ENCODE results near the gene MBOAT7.

MBOAT7 gene

DNA sequence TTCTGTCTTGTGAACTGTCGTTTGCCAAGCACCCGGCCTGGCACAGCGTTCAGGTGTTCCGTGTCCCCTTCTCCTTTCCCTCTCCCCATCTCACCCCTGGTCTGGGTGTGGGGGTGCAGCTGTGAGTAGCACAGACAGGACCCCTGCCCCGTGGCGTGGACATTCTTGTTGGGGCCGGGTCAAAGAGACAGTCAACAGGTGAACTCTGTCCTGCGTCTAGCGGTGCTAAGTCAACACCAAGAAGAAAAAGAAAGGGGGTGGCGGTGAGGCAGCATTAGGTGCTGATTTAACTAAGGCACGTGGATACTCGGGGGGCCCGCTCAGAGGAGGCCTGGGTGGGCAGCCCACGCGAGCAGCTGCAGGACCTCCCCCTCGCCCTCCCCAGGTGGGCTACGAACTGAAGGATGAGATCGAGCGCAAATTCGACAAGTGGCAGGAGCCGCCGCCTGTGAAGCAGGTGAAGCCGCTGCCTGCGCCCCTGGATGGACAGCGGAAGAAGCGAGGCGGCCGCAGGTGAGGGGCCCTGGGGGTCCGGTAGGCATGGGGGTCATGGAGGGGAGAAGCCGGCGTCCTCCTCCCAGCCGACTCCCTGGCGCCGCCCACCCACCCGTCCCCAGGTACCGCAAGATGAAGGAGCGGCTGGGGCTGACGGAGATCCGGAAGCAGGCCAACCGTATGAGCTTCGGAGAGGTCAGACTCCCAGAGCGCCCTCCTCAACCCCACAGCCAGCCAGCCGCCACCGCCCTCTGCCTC is 61.5 kb downstream of the MBOAT7 start:
- no peak for DNase-seq (ENCODE audit: low spot score)
- Histone ChIP-seq H3K27ac (ENCODE audit: poor library complexity, severe bottlenecking) (no peak overlapping the region), H3K9me3 (ENCODE audit: severe bottlenecking) (no peaks in the 10 kb centered on the region), H3K4me3 (ENCODE audit: severe bottlenecking) (no peak overlapping the region), H3K27me3 (ENCODE audit: insufficient read depth, poor library complexity, severe bottlenecking) (no peaks in the 10 kb centered on the region), H3K4me1 (ENCODE audit: insufficient read depth, poor library complexity, severe bottlenecking) (no peaks in the 10 kb centered on the region), H3K36me3 (ENCODE audit: low read depth) (peaks cover 37% of the 10 kb centered on the region)
- no peak for ATAC-seq (ENCODE audit: low read depth)
- no peak for TF ChIP-seq CTCF (IDR thresholded peaks at IDR 0.05; ENCODE audit: poor library complexity, severe bottlenecking)

DNA sequence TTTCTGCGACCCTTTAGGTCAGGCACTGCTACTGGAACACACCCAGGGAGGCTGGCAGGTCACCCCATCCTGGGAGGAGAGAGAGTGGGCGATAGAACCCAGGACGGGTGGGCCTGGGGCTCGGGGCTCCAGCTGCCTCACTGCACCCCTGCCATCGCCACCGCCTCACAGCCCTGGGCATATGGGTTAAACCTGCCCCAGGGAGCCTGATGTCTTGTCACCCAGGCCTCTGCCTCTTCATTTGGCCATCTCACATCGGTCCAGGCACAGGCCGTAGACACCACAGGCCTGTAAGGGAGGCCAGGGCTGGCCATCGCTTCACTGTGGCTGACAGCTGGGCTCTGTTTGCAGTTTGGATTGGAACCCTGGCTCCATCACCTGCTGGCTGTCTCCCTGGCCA is 63.7 kb downstream of the MBOAT7 start:
- no peaks in the 10 kb centered on the region for H3K9me3 ChIP-seq (ENCODE audit: severe bottlenecking)
- no peak overlapping the region for H3K27ac ChIP-seq (ENCODE audit: poor library complexity, severe bottlenecking)
- peaks cover 54% of the 10 kb centered on the region for H3K36me3 ChIP-seq (ENCODE audit: low read depth)
- no peak overlapping the region for H3K4me3 ChIP-seq (ENCODE audit: severe bottlenecking)
- no peaks in the 10 kb centered on the region for H3K4me1 ChIP-seq (ENCODE audit: insufficient read depth, poor library complexity, severe bottlenecking)
- ATAC-seq (ENCODE audit: low read depth) (no peak), DNase-seq (ENCODE audit: low spot score) (no peak)
- no peaks in the 10 kb centered on the region for H3K27me3 ChIP-seq (ENCODE audit: insufficient read depth, poor library complexity, severe bottlenecking)
- no peak for TF ChIP-seq CTCF (IDR thresholded peaks at IDR 0.05; ENCODE audit: poor library complexity, severe bottlenecking)

DNA sequence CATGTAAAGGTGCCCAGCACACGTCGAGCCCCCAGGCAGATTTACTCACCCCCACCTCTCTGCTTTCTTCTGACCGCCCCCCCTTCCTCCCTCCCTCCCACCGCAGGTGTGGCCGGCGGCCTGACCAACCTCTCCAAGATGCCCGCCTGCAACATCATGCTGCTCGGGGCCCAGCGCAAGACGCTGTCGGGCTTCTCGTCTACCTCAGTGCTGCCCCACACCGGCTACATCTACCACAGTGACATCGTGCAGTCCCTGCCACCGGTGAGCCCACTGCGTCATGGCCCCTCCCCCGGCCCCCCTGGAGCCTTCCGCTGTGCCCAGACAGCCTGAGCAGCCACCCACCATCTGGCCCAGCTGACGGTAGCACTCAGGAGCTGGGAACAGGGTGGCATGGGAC is 65.0 kb downstream of the MBOAT7 start:
- no peak for DNase-seq (ENCODE audit: low spot score)
- H3K27ac ChIP-seq (ENCODE audit: poor library complexity, severe bottlenecking) = no peak overlapping the region
- no peak for ATAC-seq (ENCODE audit: low read depth)
- no peaks in the 10 kb centered on the region for H3K9me3 ChIP-seq (ENCODE audit: severe bottlenecking)
- peaks cover 63% of the 10 kb centered on the region for H3K36me3 ChIP-seq (ENCODE audit: low read depth)
- no peaks in the 10 kb centered on the region for H3K27me3 ChIP-seq (ENCODE audit: insufficient read depth, poor library complexity, severe bottlenecking)
- TF ChIP-seq CTCF (IDR thresholded peaks at IDR 0.05; ENCODE audit: poor library complexity, severe bottlenecking) = no peak
- no peak overlapping the region for H3K4me3 ChIP-seq (ENCODE audit: severe bottlenecking)
- no peaks in the 10 kb centered on the region for H3K4me1 ChIP-seq (ENCODE audit: insufficient read depth, poor library complexity, severe bottlenecking)

GRCh38 chr19:54123682-54124081 is 65.7 kb downstream of the MBOAT7 start:
- Histone ChIP-seq H3K27me3 (ENCODE audit: insufficient read depth, poor library complexity, severe bottlenecking) (no peaks in the 10 kb centered on the region), H3K4me3 (ENCODE audit: severe bottlenecking) (no peak overlapping the region), H3K9me3 (ENCODE audit: severe bottlenecking) (no peaks in the 10 kb centered on the region), H3K4me1 (ENCODE audit: insufficient read depth, poor library complexity, severe bottlenecking) (no peaks in the 10 kb centered on the region), H3K36me3 (ENCODE audit: low read depth) (peaks cover 61% of the 10 kb centered on the region), H3K27ac (ENCODE audit: poor library complexity, severe bottlenecking) (no peak overlapping the region)
- ATAC-seq (ENCODE audit: low read depth) (no peak), DNase-seq (ENCODE audit: low spot score) (no peak)
- TF ChIP-seq CTCF (IDR thresholded peaks at IDR 0.05; ENCODE audit: poor library complexity, severe bottlenecking) = no peak
